Measurements from ENCODE around the gene CAMK2D.

DNA sequence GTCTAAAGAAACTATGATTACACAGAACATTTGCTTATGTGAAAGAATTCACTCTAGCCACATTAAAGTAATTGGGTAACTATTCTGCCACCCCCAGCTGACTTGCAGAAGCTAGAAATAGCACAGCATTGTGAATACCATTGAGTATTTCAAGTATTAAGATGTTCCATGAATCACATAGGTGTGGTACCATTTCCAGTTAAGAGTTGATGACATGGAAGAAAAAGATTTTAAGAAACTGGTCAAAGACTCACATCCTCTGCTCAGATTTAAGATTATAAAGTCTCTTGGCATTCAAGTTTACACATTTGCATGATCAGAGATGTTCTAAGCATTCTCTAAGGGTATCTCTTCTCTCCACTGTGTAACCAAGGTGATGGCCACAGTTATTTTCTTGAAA, 287.5 kb downstream of the CAMK2D start:
- TF ChIP-seq EZH2 (IDR thresholded peaks at IDR 0.05; ENCODE audit: low read length, missing control alignments): no peak
- TF ChIP-seq, protein P1, sequence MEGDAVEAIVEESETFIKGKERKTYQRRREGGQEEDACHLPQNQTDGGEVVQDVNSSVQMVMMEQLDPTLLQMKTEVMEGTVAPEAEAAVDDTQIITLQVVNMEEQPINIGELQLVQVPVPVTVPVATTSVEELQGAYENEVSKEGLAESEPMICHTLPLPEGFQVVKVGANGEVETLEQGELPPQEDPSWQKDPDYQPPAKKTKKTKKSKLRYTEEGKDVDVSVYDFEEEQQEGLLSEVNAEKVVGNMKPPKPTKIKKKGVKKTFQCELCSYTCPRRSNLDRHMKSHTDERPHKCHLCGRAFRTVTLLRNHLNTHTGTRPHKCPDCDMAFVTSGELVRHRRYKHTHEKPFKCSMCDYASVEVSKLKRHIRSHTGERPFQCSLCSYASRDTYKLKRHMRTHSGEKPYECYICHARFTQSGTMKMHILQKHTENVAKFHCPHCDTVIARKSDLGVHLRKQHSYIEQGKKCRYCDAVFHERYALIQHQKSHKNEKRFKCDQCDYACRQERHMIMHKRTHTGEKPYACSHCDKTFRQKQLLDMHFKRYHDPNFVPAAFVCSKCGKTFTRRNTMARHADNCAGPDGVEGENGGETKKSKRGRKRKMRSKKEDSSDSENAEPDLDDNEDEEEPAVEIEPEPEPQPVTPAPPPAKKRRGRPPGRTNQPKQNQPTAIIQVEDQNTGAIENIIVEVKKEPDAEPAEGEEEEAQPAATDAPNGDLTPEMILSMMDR (conservative IDR thresholded peaks at IDR 0.05 in 1 of 2, IDR thresholded peaks at IDR 0.05 in 1 of 2; ENCODE audit: low read depth in 1 of 2, low read length in 2 of 2): no peak

All from fibroblast of lung (primary cell).